ENCODE data around the gene TSC2. TPM values are rescaled to one million over a fixed set of nuclear protein-coding genes. Genes with fewer than 3 reads are reported as not detected.

The TSC2 gene
- total RNA-seq, 1 donor from 2014 or later = 242 TPM

GRCh38 chr16:2038382-2039231 is 9.2 kb upstream of the TSC2 start:
- no peaks in the 10 kb centered on the region for H3K9me3 Mint-ChIP-seq

DNA sequence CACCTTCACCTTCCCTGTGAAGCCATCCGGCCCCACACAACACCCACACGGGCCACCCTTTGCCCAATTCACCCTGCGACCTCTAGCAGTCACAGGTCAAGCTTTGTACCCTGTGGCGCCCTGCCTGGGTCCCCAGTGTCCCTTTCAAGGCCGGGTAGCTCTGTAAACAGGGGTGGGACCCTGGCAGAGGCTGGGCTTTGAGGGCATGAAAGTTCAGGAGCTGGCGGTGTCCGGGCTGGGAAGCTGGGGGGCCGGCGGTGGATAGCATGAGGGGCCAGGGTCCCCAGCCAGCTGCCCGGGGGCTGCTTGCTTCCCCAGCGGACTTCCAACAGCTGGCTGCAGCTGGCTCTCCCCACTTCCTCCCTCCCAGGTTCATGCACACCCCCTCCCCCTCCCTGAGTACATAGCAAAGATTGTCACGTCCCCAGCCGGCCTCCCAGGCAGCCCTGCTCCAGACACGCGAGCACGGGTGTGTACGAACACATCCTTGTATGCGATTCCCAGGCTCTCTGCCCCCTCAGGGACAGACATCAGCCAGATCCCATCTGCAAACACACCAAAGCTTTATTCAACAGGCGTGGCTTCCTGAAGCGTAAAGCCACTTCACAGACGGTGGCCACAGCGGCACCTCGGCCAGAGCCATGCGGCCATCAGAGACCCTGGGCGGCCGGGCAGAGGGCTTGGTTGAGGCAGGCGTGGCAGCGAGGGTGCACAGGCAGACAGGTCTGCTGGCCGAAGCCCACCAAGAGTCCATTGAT is 8.3 kb upstream of the TSC2 start:
- H3K9me3 Mint-ChIP-seq = no peaks in the 10 kb centered on the region
- H3K4me3 Mint-ChIP-seq = no peak overlapping the region
- DNase-seq (ENCODE audit: low spot score in 2 of 2, unreplicated experiment in 2 of 2) = no peak
- H3K27ac Mint-ChIP-seq = peak overlapping the region; percentile 90
- TF ChIP-seq CTCF (IDR thresholded peaks at IDR 0.05; ENCODE audit: unreplicated experiment) = no peak
- H3K36me3 Mint-ChIP-seq = no peaks in the 10 kb centered on the region
- peaks cover 38% of the 10 kb centered on the region for H3K4me1 Mint-ChIP-seq
- H3K27me3 Mint-ChIP-seq (ENCODE audit: low read depth) = no peaks in the 10 kb centered on the region

More at GRCh38 chr16:2038382-2039231, 9.2 kb upstream of the TSC2 start:
- H3K27ac Mint-ChIP-seq = peak overlapping the region; percentile 98
- no peaks in the 10 kb centered on the region for H3K27me3 Mint-ChIP-seq (ENCODE audit: low read depth)
- no peaks in the 10 kb centered on the region for H3K36me3 Mint-ChIP-seq
- no peak for TF ChIP-seq CTCF (IDR thresholded peaks at IDR 0.05; ENCODE audit: unreplicated experiment)
- no peak overlapping the region for H3K4me3 Mint-ChIP-seq
- peaks cover 43% of the 10 kb centered on the region for H3K4me1 Mint-ChIP-seq
- DNase-seq (ENCODE audit: low spot score in 2 of 2, unreplicated experiment in 2 of 2) = peak in 1 of 2 experiments; percentile 23

- H3K4me3 Mint-ChIP-seq = no peak overlapping the region
- peaks cover 33% of the 10 kb centered on the region for H3K4me1 Mint-ChIP-seq
- no peak for TF ChIP-seq CTCF (IDR thresholded peaks at IDR 0.05; ENCODE audit: unreplicated experiment)
- no peaks in the 10 kb centered on the region for H3K36me3 Mint-ChIP-seq
- H3K27me3 Mint-ChIP-seq (ENCODE audit: low read depth) = no peaks in the 10 kb centered on the region
- DNase-seq (ENCODE audit: low spot score in 2 of 2, unreplicated experiment in 2 of 2) = no peak
- peak overlapping the region; percentile 90 for H3K27ac Mint-ChIP-seq
- no peaks in the 10 kb centered on the region for H3K9me3 Mint-ChIP-seq
Measured at GRCh38 chr16:2040041-2040786, 7.6 kb upstream of the TSC2 start.

GRCh38 chr16:2040787-2041522 is 6.8 kb upstream of the TSC2 start:
- no peaks in the 10 kb centered on the region for H3K27me3 Mint-ChIP-seq (ENCODE audit: low read depth)
- no peak for DNase-seq (ENCODE audit: low spot score in 2 of 2, unreplicated experiment in 2 of 2)
- peaks cover 29% of the 10 kb centered on the region for H3K4me1 Mint-ChIP-seq
- H3K36me3 Mint-ChIP-seq = no peaks in the 10 kb centered on the region
- H3K9me3 Mint-ChIP-seq = no peaks in the 10 kb centered on the region
- no peak overlapping the region for H3K27ac Mint-ChIP-seq
- TF ChIP-seq CTCF (IDR thresholded peaks at IDR 0.05; ENCODE audit: unreplicated experiment) = no peak
- H3K4me3 Mint-ChIP-seq = no peak overlapping the region
